CD4-positive, alpha-beta T cell (primary cell): ENCODE measurements around the gene THAP2. TPM values are rescaled to one million over a fixed set of nuclear protein-coding genes. Genes with fewer than 3 reads are reported as not detected.
"Not testable (repeated sequence)": the region's sequence is repeated elsewhere in the genome, so short reads cannot be mapped to it uniquely, and the experiment has no call there.

ENCODE experiments used
- ATAC-seq: fragments of 200-7000 bp; cut with Tn5 transposase; one replicate; pipeline ENCODE4 v1.10.0; 2022; ENCODE audit warnings: mild to moderate bottlenecking; ENCODE audit not compliant: poor library complexity
- CTCF ChIA-PET: fragments of 350-600 bp; sonication (Branson Sonifier 250); formaldehyde crosslinking; loops from one replicate; lab custom pipeline; 2021; ENCODE audit warnings: antibody characterized with exemption, inconsistent platforms; lab: Charles Lee
- POLR2A ChIA-PET: fragments of 350-600 bp; sonication (Branson Sonifier 250); formaldehyde crosslinking; loops from one replicate; lab custom pipeline; 2021; ENCODE audit warnings: antibody characterized with exemption, inconsistent platforms; lab: Charles Lee
- DNase-seq, 14 experiments: peaks; one replicate each; pipeline ENCODE4 v3.0.0-alpha.2; 2013 to 2020; ENCODE audit warnings: mixed read lengths in 2 of 14
- H3K27ac ChIP-seq, 2 donors: one replicate each; pipeline versions ENCODE4 v1.5.1 to v1.7.0; 2013; ENCODE audit warnings: low read length in 2 of 2, low read depth in 1 of 2, mild to moderate bottlenecking in 1 of 2
- H3K27me3 ChIP-seq, 2 experiments: 1 replicate in 1 of 2; 2 replicates in 1 of 2; pipeline versions ENCODE4 v1.6.1 to v1.7.0; 2013; ENCODE audit warnings: low read length in 2 of 2, control low read depth in 1 of 2, mild to moderate bottlenecking in 1 of 2, moderate library complexity in 1 of 2; ENCODE audit not compliant: insufficient read depth in 2 of 2, control insufficient read depth in 1 of 2
- H3K36me3 ChIP-seq: one replicate; pipeline ENCODE4 v1.6.1; 2013; ENCODE audit warnings: low read length, control low read depth; ENCODE audit not compliant: insufficient read depth
- H3K4me1 ChIP-seq: one replicate; pipeline ENCODE4 v1.6.1; 2013; ENCODE audit warnings: low read length, control low read depth; ENCODE audit not compliant: insufficient read depth
- H3K4me3 ChIP-seq: one replicate; pipeline ENCODE4 v1.5.1; 2013; ENCODE audit warnings: mild to moderate bottlenecking, low read length, moderate library complexity
- H3K9me3 ChIP-seq, 2 experiments: 1 replicate in 1 of 2; 2 replicates in 1 of 2; pipeline versions ENCODE4 v1.6.1 to v1.7.0; 2013; ENCODE audit warnings: low read length in 2 of 2, mild to moderate bottlenecking in 2 of 2, control low read depth in 1 of 2, moderate library complexity in 1 of 2; ENCODE audit not compliant: control insufficient read depth in 1 of 2, insufficient read depth in 1 of 2
- H3K27ac Mint-ChIP-seq: one replicate; pipeline ENCODE4 v1.8.0; 2020; ENCODE audit warnings: mixed read lengths
- H3K27me3 Mint-ChIP-seq: one replicate; pipeline ENCODE4 v1.8.0; 2021; ENCODE audit warnings: mixed read lengths
- H3K36me3 Mint-ChIP-seq: one replicate; pipeline ENCODE4 v1.8.0; 2021; ENCODE audit warnings: low read depth, mixed read lengths
- H3K4me1 Mint-ChIP-seq: one replicate; pipeline ENCODE4 v1.8.0; 2021; ENCODE audit warnings: low read depth, mixed read lengths
- H3K4me3 Mint-ChIP-seq: one replicate; pipeline ENCODE4 v1.8.0; 2020; ENCODE audit warnings: mild to moderate bottlenecking, mixed read lengths
- H3K9me3 Mint-ChIP-seq: one replicate; pipeline ENCODE4 v1.8.0; 2020; ENCODE audit warnings: mixed read lengths
- CTCF ChIP-seq: fragments of 200-600 bp; IDR thresholded peaks from one replicate; pipeline ENCODE4 v1.8.0; 2022; ENCODE audit warnings: antibody characterized with exemption, mild to moderate bottlenecking
- intact Hi-C, 2 experiments: fragments of 100-400 bp; cut with DNase I in 1 of 2; cut with micrococcal nuclease in 1 of 2; formaldehyde crosslinking; loops; one replicate each; pipeline versions ENCODE4 v1.15.1 to v1.9.0; 2023 to 2025; cut with DNase I, micrococcal nuclease
- total RNA-seq, 174 experiments: library from RNA in 2 of 174; stranded (reverse) in 2 of 174; gene quantifications; one replicate each; pipeline ENCODE4 v1.2.3 and lab custom pipeline; 2021 to 2026

The THAP2 gene
- total RNA-seq, 2 experiments from 2014 or later, result 12.1 to 12.6 TPM

DNA sequence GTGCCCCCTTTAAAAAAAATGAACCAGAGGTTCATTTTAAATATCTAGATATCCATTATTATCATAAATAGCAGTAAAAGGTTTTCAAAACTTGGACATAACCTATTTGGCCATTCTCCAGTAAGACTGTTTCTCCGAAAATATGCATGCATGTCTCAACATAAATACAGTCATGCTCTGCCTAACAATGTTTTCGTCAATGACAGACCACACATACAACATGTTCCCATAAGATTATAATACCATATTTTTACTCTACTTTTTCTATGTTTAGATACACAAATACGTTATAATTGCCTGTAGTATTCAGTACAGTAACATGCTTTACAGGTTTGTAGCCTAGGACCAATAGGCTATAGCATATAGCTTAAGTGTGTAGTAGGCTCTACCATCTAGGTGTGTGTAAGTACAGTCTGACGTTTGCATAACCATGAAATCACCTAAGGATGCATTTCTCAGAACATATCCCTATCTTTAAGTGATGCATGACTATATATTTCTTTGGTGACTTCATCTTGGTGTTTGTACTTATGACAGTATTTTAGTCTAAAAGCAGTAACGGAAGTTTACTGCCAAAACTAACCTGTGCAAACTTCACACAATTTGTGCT is 25.0 kb downstream of the THAP2 start:
- Mint-ChIP-seq H3K9me3 (no peaks in the 10 kb centered on the region), H3K36me3 (peaks cover 11% of the 10 kb centered on the region), H3K27ac (no peak overlapping the region), H3K4me1 (peaks cover 50% of the 10 kb centered on the region), H3K27me3 (no peaks in the 10 kb centered on the region), H3K4me3 (peak overlapping the region; percentile 15)
- H3K4me1 ChIP-seq, result peaks cover 20% of the 10 kb centered on the region
- no peak for TF ChIP-seq CTCF
- H3K9me3 ChIP-seq, result no peaks in the 10 kb centered on the region
- H3K36me3 ChIP-seq, result no peaks in the 10 kb centered on the region
- no peak overlapping the region for H3K27ac ChIP-seq
- intact Hi-C loops, result loop anchor here in 1 of 2 experiments (5.0 kb wide), 1 partner anchor 63 kb away; the partner anchor contains the start of gene RAB21
- ChIA-PET POLR2A (interaction anchor here (6.2 kb wide), 1 partner anchor 23 kb away, joined by 312 read pairs; the partner anchor contains the start of genes THAP2 and ZFC3H1), CTCF (no interaction called here)
- H3K27me3 ChIP-seq, result no peaks in the 10 kb centered on the region
- ATAC-seq (no peak), DNase-seq (no peak)
- H3K4me3 ChIP-seq, result no peak overlapping the region

- Histone ChIP-seq H3K27me3 (no peaks in the 10 kb centered on the region), H3K4me3 (no peak overlapping the region), H3K9me3 (no peaks in the 10 kb centered on the region), H3K4me1 (peaks cover 14% of the 10 kb centered on the region), H3K36me3 (no peaks in the 10 kb centered on the region), H3K27ac (no peak overlapping the region)
- DNase-seq, result no peak
- intact Hi-C loops, result loop anchor here in 1 of 2 experiments (5.0 kb wide), 1 partner anchor 34 kb away; no protein-coding TSS in a partner anchor
- TF ChIP-seq CTCF, result no peak
- Mint-ChIP-seq H3K36me3 (peaks cover 22% of the 10 kb centered on the region), H3K9me3 (no peaks in the 10 kb centered on the region), H3K27me3 (no peaks in the 10 kb centered on the region), H3K4me3 (no peak overlapping the region), H3K4me1 (peaks cover 40% of the 10 kb centered on the region), H3K27ac (no peak overlapping the region)
- ChIA-PET CTCF (no interaction called here), POLR2A (no interaction called here)
- ATAC-seq, result no peak
These were observed 27.5 kb downstream of the THAP2 start for GRCh38 chr12:71691504-71692129.

DNA sequence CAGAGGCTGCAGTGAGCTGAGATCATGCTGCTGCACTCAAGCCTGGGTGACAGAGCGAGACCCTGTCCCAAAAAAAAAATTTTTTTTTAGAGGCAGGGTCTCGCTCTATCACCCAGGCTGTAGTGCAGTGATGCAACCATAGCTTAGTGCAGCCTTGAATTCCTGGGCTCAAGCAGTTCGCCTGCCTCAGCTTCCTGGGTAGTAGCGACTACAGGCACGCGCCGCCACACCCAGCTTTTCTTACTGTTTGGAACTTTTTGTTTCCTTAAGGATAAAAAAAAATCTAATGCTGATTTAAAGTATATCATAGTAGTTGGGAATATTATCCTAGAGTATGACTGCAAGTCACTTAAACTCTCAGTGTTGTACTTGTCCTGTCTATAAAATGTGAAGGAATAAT is 29.0 kb downstream of the THAP2 start:
- Mint-ChIP-seq H3K36me3 (peaks cover 34% of the 10 kb centered on the region), H3K4me1 (peaks cover 32% of the 10 kb centered on the region), H3K27me3 (no peaks in the 10 kb centered on the region), H3K27ac (no peak overlapping the region), H3K4me3 (no peak overlapping the region), H3K9me3 (no peaks in the 10 kb centered on the region)
- no peak for ATAC-seq
- Histone ChIP-seq H3K4me1 (peaks cover 4% of the 10 kb centered on the region), H3K27me3 (no peaks in the 10 kb centered on the region), H3K36me3 (peaks cover 9% of the 10 kb centered on the region), H3K9me3 (no peaks in the 10 kb centered on the region), H3K27ac (no peak overlapping the region), H3K4me3 (no peak overlapping the region)
- no peak for TF ChIP-seq CTCF
- POLR2A ChIA-PET, result no interaction called here
- CTCF ChIA-PET, result no interaction called here
- DNase-seq, result no peak
- intact Hi-C loops, result loop anchor here in 1 of 2 experiments (5.0 kb wide), 1 partner anchor 36 kb away; no protein-coding TSS in a partner anchor

GRCh38 chr12:71693651-71694050 is 29.6 kb downstream of the THAP2 start:
- CTCF ChIA-PET, H3K27ac ChIP-seq, H3K27me3 ChIP-seq, H3K4me3 ChIP-seq, POLR2A ChIA-PET, DNase-seq, H3K4me3 Mint-ChIP-seq, H3K9me3 ChIP-seq, ATAC-seq, H3K4me1 ChIP-seq, H3K9me3 Mint-ChIP-seq, H3K27me3 Mint-ChIP-seq, H3K27ac Mint-ChIP-seq: not testable (repeated sequence)
- intact Hi-C loops, result loop anchor here in 1 of 2 experiments (5.0 kb wide), 1 partner anchor 36 kb away; no protein-coding TSS in a partner anchor
- Mint-ChIP-seq H3K4me1 (peaks cover 26% of the 10 kb centered on the region), H3K36me3 (peaks cover 39% of the 10 kb centered on the region)
- peaks cover 13% of the 10 kb centered on the region for H3K36me3 ChIP-seq
